Cardiac muscle cell (in vitro differentiated cells and primary cell): ENCODE data around the gene B3GLCT. TPM values are rescaled to one million over a fixed set of nuclear protein-coding genes. Genes with fewer than 3 reads are reported as not detected.
"Not testable (repeated sequence)": the region's sequence is repeated elsewhere in the genome, so short reads cannot be mapped to it uniquely, and the experiment has no call there.

Experiments used
- DNase-seq, 2 donors: peaks; one replicate each; pipeline versions ENCODE4 v3.0.0 to v3.0.0-alpha.2; 2010 to 2017; ENCODE audit warnings: low read depth in 1 of 2, low spot score in 1 of 2
- H3K27ac ChIP-seq: fragments of 200-600 bp; sonication (generic); 2 replicates; pipeline ENCODE4 v1.5.1; 2016
- H3K27me3 ChIP-seq: fragments of 200-600 bp; sonication (generic); 2 replicates; pipeline ENCODE4 v1.6.0; 2016; ENCODE audit warnings: control low read depth
- H3K36me3 ChIP-seq: fragments of 200-600 bp; sonication (generic); 2 replicates; pipeline ENCODE4 v1.5.1; 2016; ENCODE audit warnings: control low read depth
- H3K4me1 ChIP-seq: fragments of 200-600 bp; sonication (generic); 2 replicates; pipeline ENCODE4 v1.8.1; 2017; ENCODE audit warnings: low read depth, mild to moderate bottlenecking, mixed run types
- H3K4me3 ChIP-seq: fragments of 200-600 bp; sonication (generic); 2 replicates; pipeline ENCODE4 v1.5.1; 2016; ENCODE audit warnings: mild to moderate bottlenecking
- H3K9me3 ChIP-seq: fragments of 200-600 bp; sonication (generic); 2 replicates; pipeline ENCODE4 v1.5.1; 2017; ENCODE audit warnings: low read depth, mild to moderate bottlenecking, control low read depth
- polyA plus RNA-seq: library from polyadenylated mRNA; unstranded; fragments of >200 nt; fragmentation: Nextera tagmentation; extraction: Ambion mirVana; gene quantifications from 2 replicates; pipeline ENCODE4 v1.2.1, GENCODE V29; 2016
- total RNA-seq: library from RNA; depleted of rRNA; stranded (reverse); fragments of >200 nt; gene quantifications from 2 replicates; pipeline ENCODE4 v1.2.3, GENCODE V29; 2016
- TF ChIP-seq, protein P1 (sequence below): IDR thresholded peaks from 2 replicates; pipeline ENCODE4 v1.5.1; 2012; ENCODE audit warnings: low read depth, mild to moderate bottlenecking, low read length

The B3GLCT gene
- total and polyA plus RNA-seq, 2 experiments from 2014 or later = 4.5 to 6.2 TPM

DNA sequence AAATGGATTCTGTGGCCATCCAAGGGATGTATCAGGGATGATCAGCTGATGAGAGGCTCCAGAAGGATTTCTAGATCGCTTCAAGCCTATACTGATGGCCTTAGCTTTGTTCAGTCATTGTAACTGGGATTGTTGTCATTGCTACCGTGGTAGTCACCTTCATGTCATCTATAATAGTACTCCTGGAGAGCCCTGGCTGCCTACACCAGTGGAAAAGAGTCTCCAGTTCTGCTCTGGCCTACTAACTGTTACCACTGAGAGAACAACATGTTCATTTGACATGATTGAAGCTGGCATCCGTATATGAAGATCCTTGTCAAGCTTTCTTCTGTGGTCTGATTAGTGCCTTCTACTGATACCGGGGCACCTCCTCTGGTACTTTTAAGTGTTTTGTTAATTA lies 131.3 kb downstream of the B3GLCT start:
- Histone ChIP-seq H3K36me3 (no peaks in the 10 kb centered on the region), H3K4me3 (no peak overlapping the region), H3K9me3 (no peaks in the 10 kb centered on the region), H3K27ac (no peak overlapping the region), H3K4me1 (no peaks in the 10 kb centered on the region), H3K27me3 (no peaks in the 10 kb centered on the region)
- TF ChIP-seq, protein P1, sequence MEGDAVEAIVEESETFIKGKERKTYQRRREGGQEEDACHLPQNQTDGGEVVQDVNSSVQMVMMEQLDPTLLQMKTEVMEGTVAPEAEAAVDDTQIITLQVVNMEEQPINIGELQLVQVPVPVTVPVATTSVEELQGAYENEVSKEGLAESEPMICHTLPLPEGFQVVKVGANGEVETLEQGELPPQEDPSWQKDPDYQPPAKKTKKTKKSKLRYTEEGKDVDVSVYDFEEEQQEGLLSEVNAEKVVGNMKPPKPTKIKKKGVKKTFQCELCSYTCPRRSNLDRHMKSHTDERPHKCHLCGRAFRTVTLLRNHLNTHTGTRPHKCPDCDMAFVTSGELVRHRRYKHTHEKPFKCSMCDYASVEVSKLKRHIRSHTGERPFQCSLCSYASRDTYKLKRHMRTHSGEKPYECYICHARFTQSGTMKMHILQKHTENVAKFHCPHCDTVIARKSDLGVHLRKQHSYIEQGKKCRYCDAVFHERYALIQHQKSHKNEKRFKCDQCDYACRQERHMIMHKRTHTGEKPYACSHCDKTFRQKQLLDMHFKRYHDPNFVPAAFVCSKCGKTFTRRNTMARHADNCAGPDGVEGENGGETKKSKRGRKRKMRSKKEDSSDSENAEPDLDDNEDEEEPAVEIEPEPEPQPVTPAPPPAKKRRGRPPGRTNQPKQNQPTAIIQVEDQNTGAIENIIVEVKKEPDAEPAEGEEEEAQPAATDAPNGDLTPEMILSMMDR = no peak
- DNase-seq = no peak

DNA sequence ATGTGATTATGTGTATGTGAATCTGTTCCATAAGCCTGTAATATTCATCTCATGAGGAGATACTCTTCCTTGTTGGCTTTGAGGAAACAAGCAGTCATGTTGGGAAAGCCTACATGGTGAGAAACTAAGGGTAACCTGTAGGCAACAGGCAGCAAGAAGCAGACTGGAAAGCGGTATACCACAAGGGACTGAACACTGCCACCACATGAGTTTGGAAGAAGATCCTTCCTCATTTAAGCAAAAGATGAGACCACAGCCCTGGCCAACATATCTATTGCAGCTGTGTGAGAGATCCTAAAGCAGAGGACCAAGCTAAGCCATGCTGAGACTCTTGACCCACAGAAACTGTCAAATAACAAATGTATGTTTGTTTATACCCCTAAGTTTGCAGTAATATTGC lies 134.8 kb downstream of the B3GLCT start:
- H3K36me3 ChIP-seq = no peaks in the 10 kb centered on the region
- no peaks in the 10 kb centered on the region for H3K9me3 ChIP-seq
- H3K4me3 ChIP-seq = no peak overlapping the region
- DNase-seq = no peak
- H3K27ac ChIP-seq = no peak overlapping the region
- TF ChIP-seq, protein P1 = no peak
- H3K4me1 ChIP-seq = no peaks in the 10 kb centered on the region
- no peaks in the 10 kb centered on the region for H3K27me3 ChIP-seq

DNA sequence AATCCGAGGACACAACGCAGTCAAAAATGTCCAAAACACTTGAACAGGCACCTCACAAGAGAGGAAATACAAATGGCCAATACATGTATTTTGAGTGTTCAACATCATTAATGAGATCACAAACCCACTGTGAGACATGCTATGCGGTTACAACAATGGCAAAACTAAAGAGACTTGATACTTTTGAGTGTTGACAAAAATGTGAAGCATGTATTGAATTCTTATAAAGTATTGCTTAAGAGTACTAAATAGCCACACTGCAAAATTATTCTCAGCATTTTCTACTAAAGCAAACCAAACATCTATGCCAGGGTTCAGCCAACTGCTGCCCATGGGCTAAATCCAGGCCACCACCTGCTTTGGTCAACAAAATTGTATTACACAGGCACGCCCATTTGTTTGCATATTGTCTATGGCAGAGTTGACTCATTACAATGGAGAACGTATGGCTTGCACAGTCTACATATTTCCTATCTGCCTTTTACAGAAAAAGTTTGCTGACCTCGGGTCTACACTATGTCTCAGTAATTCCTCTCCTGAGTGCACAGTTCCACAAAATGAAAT lies 135.3 kb downstream of the B3GLCT start:
- TF ChIP-seq, protein P1 = no peak
- Histone ChIP-seq H3K27me3 (no peaks in the 10 kb centered on the region), H3K9me3 (no peaks in the 10 kb centered on the region), H3K4me3 (no peak overlapping the region), H3K27ac (no peak overlapping the region), H3K36me3 (no peaks in the 10 kb centered on the region), H3K4me1 (no peaks in the 10 kb centered on the region)
- DNase-seq = no peak

DNA sequence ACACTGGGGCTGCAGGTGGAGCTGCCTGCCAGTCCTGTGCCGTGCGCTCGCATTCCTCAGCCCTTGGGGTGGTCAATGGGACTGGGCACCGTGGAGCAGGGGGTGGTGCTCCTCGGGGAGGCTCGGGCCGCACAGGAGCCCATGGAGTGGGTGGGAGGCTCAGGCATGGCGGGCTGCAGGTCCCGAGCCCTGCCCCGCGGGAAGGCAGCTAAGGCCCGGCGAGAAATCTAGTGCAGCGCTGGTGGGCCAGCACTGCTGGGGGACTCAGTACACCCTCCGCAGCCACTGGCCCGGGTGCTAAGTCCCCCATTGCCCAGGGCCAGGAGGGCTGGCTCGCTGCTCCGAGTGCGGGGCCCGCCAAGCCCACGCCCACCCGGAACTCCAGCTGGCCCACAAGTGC lies 139.8 kb downstream of the B3GLCT start:
- H3K36me3 ChIP-seq, H3K27ac ChIP-seq, H3K4me3 ChIP-seq, H3K9me3 ChIP-seq, H3K27me3 ChIP-seq, DNase-seq, H3K4me1 ChIP-seq: not testable (repeated sequence)

DNA sequence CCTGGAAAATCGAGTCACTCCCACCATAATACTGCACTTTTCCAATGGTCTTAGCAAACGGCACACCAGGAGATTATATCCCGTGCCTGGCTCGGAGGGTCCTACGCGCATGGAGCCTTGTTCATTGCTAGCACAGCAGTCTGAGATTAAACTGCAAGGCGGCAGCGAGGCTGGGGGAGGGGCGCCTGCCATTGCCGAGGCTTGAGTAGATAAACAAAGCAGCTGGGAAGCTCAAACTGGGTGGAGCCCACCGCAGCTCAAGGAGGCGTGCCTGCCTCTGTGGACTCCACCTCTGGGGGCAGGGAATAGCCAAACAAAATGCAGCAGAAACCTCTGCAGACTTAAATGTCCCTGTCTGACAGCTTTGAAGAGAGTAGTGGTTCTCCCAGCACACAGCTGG lies 141.1 kb downstream of the B3GLCT start:
- DNase-seq = not testable (repeated sequence)

DNA sequence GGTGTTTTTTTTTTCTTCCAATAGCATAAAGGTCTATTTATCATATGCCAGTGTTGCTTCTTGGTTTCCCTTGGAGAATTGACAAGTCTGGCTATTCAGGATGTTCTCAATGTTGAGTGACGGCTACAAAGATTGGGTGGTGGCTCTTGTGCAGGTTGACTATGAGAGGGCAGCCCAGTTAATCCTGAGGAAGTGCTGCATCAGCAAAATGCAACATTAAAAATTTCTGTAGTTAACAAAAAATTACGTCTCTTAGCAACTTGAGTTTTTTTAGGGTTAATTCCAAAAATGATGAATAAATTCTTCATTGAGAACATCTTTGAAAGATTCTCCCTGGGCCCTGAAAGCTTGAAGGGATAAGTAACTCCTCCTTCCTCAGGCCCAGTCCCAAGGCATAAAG lies 147.1 kb downstream of the B3GLCT start:
- no peak for DNase-seq
- Histone ChIP-seq H3K4me1 (no peaks in the 10 kb centered on the region), H3K27me3 (no peaks in the 10 kb centered on the region), H3K36me3 (no peaks in the 10 kb centered on the region), H3K4me3 (no peak overlapping the region), H3K27ac (no peak overlapping the region), H3K9me3 (no peaks in the 10 kb centered on the region)
- TF ChIP-seq, protein P1 = no peak

More for the DNA sequence above, 141.1 kb downstream of the B3GLCT start:
- H3K27me3 ChIP-seq, H3K36me3 ChIP-seq, H3K4me3 ChIP-seq, H3K27ac ChIP-seq, H3K9me3 ChIP-seq, H3K4me1 ChIP-seq: not testable (repeated sequence)

DNA sequence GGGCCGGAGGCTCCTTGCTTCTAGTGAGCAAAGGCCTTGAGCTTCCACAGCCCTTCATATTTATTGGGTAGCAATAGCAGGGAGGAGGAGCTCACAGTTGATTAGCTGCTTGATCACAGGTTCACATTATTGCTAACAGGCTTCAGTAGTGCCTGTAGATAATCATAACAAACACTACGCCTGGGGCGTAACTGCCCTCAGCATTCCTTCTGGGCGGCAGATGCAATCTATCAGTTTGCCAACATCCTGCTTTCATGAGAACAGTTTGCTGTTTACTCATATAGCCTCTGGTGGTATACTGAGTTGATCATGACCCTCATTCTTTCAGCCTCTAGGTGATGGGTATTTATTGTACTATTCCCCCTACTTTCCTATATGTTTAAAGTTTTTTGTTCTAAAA lies 149.4 kb downstream of the B3GLCT start:
- Histone ChIP-seq H3K4me1 (no peaks in the 10 kb centered on the region), H3K27ac (no peak overlapping the region), H3K4me3 (no peak overlapping the region), H3K9me3 (no peaks in the 10 kb centered on the region), H3K36me3 (no peaks in the 10 kb centered on the region), H3K27me3 (no peaks in the 10 kb centered on the region)
- TF ChIP-seq, protein P1 = no peak
- no peak for DNase-seq
